Skeletal muscle tissue (tissue), 4 donors: ENCODE data around the gene DACH1. TPM values are rescaled to one million over a fixed set of nuclear protein-coding genes. Genes with fewer than 3 reads are reported as not detected.

Experiments used
- H3K27ac ChIP-seq: one replicate; pipeline ENCODE4 v1.7.0; 2013; ENCODE audit warnings: mild to moderate bottlenecking, low read depth, low read length, inconsistent platforms
- H3K27me3 ChIP-seq, 3 donors: one replicate each; pipeline ENCODE4 v1.7.0; 2013; ENCODE audit warnings: low read length in 3 of 3; ENCODE audit not compliant: control insufficient read depth in 3 of 3, insufficient read depth in 3 of 3
- H3K36me3 ChIP-seq, 3 donors: one replicate each; pipeline ENCODE4 v1.7.0; 2013; ENCODE audit warnings: low read length in 3 of 3; ENCODE audit not compliant: control insufficient read depth in 3 of 3, insufficient read depth in 3 of 3
- H3K4me1 ChIP-seq, 3 donors: one replicate each; pipeline ENCODE4 v1.7.0; 2013; ENCODE audit warnings: low read length in 3 of 3, mild to moderate bottlenecking in 3 of 3; ENCODE audit not compliant: control insufficient read depth in 3 of 3, insufficient read depth in 3 of 3
- H3K4me3 ChIP-seq, 3 donors: one replicate each; pipeline ENCODE4 v1.7.0; 2013; ENCODE audit warnings: low read length in 3 of 3
- H3K9ac ChIP-seq, 3 donors: one replicate each; pipeline ENCODE4 v1.7.0; 2013; ENCODE audit warnings: low read length in 3 of 3, mild to moderate bottlenecking in 3 of 3, moderate library complexity in 2 of 3, low read depth in 1 of 3
- H3K9me3 ChIP-seq, 3 donors: one replicate each; pipeline ENCODE4 v1.7.0; 2013; ENCODE audit warnings: low read length in 3 of 3; ENCODE audit not compliant: control insufficient read depth in 3 of 3
- total RNA-seq: library from RNA; depleted of rRNA; stranded (reverse); fragments of >200 nt; gene quantifications from one replicate; pipeline ENCODE4 v1.2.3, GENCODE V29; 2014
- donor health status: Osteomylitis.

DACH1 gene
- total RNA-seq, 1 donor from 2014 or later, result 6.8 TPM

DNA sequence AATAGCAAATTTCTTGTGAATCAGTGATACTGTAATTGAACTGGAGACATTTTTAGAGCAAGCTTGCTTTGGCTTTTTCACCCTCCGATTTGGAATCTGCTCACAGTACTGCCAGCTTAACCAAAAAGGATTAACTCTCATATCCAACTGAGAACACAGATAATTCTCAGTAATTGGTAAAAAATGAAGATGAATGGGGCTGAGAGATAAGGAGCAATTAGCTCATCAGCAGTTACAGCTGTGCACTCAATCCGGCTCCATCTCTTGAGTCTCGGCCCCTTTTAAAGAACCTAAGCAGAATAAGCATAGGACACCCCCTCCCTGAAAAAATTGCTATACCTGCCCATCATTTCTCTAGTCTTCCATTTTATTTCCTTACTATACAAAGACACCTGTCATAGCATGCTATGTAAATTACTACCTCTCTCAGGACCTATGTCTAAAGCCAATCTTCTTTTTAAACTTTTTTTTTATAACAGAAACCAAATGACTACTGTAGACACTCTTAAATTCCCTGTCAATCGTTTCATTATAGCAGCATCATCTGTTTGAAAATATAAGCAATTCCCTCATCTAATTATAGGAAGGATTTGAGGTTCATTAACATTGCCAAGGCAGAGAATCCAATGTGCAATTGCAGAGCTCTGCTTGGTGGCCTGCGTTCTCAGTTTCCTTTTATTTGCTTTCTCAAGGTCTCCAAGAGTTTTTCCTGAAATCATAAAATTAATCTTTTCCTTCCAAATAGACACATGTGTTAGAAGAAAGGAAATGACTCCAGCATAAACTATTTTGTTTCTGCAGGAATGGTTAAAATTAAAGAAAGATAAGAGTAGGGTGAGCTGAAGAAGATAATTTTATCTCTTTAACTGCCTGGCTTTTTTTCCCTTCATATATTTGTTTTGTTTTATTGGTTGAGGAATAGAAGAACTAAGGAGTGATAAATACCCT is 242.1 kb downstream of the DACH1 start:
- no peaks in the 10 kb centered on the region for H3K9me3 ChIP-seq
- no peak overlapping the region for H3K27ac ChIP-seq
- H3K9ac ChIP-seq, result no peak overlapping the region
- H3K36me3 ChIP-seq, result no peaks in the 10 kb centered on the region
- no peak overlapping the region for H3K4me3 ChIP-seq
- no peaks in the 10 kb centered on the region for H3K27me3 ChIP-seq
- H3K4me1 ChIP-seq, result no peaks in the 10 kb centered on the region

DNA sequence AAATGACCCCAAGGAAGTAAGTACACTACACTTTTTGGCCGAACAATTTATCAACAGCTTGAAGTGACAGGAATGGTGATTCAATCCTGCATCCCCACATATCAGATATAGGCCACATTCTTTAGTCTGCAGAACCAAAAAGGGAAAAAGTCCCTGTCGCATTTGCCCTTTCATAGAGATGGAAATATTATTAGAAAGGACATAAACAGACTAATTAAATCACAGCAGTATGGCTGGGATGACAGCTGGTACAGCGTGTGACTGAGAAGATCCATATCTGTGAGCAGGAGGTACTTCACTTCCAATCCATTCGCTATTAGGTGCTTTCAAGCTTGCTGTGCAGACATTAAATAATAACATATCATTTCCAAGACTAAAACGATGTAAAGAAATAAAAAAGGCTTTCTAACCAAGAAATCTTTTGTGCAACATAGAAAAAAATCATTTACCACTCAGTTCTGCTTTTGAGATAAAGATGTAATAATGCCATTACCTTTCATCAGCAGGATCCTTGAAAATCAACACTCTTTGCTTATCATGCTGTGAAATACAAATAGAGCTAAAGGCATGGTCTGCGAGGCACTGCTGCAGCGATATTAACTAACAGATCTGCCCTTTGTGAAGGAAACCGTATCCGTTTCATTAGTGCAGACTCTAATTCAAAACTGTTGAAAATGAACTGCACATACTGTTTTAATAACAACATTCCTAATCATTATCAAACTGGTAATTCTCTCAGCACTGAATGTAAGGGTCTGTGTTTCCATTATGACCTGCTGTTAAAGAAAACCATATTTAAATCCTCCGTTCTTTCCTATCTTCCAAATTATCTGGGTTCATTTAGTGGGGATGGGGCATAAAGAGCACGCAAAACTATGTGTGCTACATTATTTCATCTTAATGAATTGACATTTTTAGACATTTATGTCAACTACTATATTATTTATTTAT is 245.6 kb downstream of the DACH1 start:
- no peaks in the 10 kb centered on the region for H3K4me1 ChIP-seq
- H3K27me3 ChIP-seq, result no peaks in the 10 kb centered on the region
- no peak overlapping the region for H3K9ac ChIP-seq
- no peak overlapping the region for H3K27ac ChIP-seq
- H3K36me3 ChIP-seq, result no peaks in the 10 kb centered on the region
- H3K9me3 ChIP-seq, result no peaks in the 10 kb centered on the region
- no peak overlapping the region for H3K4me3 ChIP-seq

DNA sequence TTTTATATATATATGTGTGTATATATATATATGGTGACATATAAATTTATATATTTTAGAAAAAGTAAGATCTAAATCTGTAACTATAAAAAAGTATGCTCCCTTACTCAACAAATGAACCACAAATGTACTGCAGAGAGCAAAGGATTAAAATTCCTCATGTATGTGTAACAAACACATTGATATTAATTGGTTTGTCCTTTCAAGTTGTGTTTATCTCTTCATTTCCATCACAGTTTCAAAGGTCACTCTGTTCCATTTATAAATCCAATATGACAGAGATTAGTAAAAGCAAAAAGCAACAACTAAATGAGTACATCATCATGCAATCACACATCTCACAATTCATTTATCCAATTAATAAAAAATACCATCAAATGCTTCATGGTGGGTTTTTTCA is 247.9 kb downstream of the DACH1 start:
- H3K9me3 ChIP-seq, result no peaks in the 10 kb centered on the region
- no peaks in the 10 kb centered on the region for H3K27me3 ChIP-seq
- H3K36me3 ChIP-seq, result no peaks in the 10 kb centered on the region
- no peak overlapping the region for H3K4me3 ChIP-seq
- no peak overlapping the region for H3K27ac ChIP-seq
- no peaks in the 10 kb centered on the region for H3K4me1 ChIP-seq
- no peak overlapping the region for H3K9ac ChIP-seq

DNA sequence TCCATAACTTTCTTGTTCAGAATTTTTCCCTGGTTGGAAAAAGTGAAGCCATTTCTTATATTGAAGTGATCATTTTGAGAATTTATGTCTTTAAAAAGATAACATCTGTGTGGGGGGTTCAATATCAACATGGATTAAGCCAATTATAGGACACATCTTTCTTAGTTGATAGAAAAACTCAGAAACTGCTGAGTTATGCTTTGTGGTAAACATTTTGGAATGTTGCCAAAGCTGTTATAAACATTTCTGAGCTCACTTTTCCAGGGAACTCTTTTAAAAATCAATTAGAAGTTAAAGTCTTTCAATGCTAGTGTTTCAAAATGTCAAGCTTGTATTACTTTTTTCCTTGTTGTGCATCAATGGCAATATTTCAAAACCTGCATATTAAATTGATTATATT is 248.8 kb downstream of the DACH1 start:
- H3K27me3 ChIP-seq, result no peaks in the 10 kb centered on the region
- no peaks in the 10 kb centered on the region for H3K9me3 ChIP-seq
- H3K36me3 ChIP-seq, result no peaks in the 10 kb centered on the region
- H3K4me3 ChIP-seq, result no peak overlapping the region
- no peak overlapping the region for H3K27ac ChIP-seq
- H3K4me1 ChIP-seq, result no peaks in the 10 kb centered on the region
- no peak overlapping the region for H3K9ac ChIP-seq

DNA sequence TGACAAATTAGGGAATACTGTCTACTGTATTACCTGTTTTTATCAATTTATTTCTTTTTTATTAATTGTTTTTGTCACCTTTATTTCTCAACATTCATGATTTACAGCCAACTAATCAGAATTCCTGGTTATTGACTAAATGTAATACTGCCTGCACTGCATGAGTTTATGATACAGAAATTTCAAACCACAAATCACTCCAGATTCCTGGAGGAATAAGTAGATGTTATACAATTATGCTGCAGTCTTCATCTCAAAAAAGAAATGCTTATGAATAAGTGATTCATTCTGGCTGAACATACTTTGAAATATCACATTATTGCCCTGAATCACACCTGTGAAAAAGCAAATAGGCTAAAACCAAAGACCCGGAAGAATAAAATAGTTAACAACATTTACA is 249.7 kb downstream of the DACH1 start:
- Histone ChIP-seq H3K9ac (no peak overlapping the region), H3K4me3 (no peak overlapping the region), H3K36me3 (no peaks in the 10 kb centered on the region), H3K4me1 (no peaks in the 10 kb centered on the region), H3K27me3 (no peaks in the 10 kb centered on the region), H3K9me3 (no peaks in the 10 kb centered on the region), H3K27ac (no peak overlapping the region)

DNA sequence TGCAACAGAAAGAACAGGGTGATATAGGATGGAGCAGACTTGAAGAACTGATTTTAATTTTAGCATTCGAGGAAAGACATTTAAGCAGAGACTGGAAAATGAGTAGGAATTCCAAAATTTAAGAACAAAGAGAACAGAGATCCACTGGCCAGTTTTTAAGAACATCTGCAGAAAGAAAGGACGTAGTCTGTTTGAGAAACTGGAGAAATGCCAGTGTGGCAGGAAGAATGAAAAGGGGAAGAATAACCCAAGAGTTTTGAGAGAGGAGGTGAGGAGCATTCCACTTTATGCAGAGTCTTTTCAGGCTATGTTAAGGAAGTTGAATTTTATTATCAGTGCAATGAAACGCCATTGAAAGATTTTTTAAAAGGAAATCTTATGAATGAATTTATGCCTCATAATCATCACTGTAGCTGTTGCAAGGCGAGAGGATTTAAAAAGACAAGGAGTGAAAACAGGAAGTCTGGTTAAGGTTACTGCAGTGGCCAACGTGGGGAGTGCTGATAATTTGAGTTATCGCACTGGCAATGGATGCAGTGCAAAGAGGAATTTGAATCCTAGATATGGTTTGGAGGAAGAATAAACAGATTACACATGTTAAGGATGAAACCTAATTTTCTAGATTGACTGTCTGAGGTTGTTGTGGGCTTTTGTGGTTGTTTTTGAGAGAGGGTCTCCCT is 253.8 kb downstream of the DACH1 start:
- no peak overlapping the region for H3K4me3 ChIP-seq
- H3K4me1 ChIP-seq, result no peaks in the 10 kb centered on the region
- H3K27ac ChIP-seq, result no peak overlapping the region
- H3K27me3 ChIP-seq, result no peaks in the 10 kb centered on the region
- H3K9ac ChIP-seq, result no peak overlapping the region
- no peaks in the 10 kb centered on the region for H3K36me3 ChIP-seq
- H3K9me3 ChIP-seq, result no peaks in the 10 kb centered on the region

DNA sequence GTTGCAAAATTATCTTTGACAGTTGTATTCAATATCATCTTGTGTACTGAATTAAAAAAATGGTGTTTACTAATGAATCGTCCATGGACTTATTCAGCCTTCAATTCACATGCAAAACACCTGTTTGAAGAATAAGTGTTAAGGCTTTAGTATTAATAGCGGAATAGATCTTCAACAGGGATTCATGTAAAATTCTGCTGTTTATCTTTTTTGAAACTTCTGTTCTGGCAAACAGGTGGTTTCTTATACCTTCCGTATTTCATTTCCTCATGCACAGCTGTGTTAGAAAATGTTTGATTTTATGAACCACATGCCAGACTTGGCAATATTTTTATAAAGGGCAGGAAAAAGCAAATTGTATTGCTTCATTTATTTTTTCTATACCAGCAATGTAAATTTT is 255.7 kb downstream of the DACH1 start:
- Histone ChIP-seq H3K9me3 (no peaks in the 10 kb centered on the region), H3K4me1 (no peaks in the 10 kb centered on the region), H3K4me3 (no peak overlapping the region), H3K27ac (no peak overlapping the region), H3K36me3 (no peaks in the 10 kb centered on the region), H3K9ac (no peak overlapping the region), H3K27me3 (no peaks in the 10 kb centered on the region)

DNA sequence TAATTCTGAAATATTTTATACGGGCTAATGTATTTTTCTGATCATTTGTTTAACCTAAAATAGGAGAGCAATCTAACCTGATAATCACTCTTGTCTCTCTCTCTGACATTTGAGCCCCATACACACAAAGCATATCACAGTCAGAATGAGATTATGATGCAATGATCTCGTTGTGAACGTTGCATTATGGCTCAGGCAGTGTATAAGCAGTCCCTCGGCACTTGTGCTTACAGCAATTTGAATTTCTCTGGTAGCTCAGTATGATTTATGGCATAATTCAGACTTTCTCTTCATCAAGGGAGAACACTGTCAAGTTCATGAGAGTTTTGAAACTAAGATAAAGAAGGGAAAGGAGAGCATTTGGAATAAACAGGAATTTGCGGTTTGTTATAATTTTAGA is 256.1 kb downstream of the DACH1 start:
- no peak overlapping the region for H3K4me3 ChIP-seq
- no peak overlapping the region for H3K27ac ChIP-seq
- no peaks in the 10 kb centered on the region for H3K27me3 ChIP-seq
- H3K4me1 ChIP-seq, result no peaks in the 10 kb centered on the region
- no peaks in the 10 kb centered on the region for H3K9me3 ChIP-seq
- no peak overlapping the region for H3K9ac ChIP-seq
- H3K36me3 ChIP-seq, result no peaks in the 10 kb centered on the region

DNA sequence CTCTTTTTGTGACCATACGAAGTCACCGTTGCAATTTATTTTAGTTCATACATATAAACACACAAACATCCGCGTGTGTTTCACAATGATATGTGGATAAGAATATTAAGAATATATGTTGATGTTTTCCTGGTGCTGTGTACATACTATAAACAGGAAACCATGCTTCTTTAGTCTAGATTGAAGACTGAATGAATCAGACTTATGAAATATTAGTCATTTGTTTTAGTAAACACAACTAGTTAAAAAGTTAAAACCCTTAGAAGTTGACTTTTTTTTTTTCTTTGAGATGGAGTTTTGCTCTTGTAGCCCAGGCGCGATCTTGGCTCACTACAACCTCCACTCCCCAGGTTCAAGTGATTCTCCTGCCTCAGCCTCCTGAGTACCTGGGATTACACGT is 257.7 kb downstream of the DACH1 start:
- Histone ChIP-seq H3K27me3 (no peaks in the 10 kb centered on the region), H3K27ac (no peak overlapping the region), H3K9ac (no peak overlapping the region), H3K36me3 (no peaks in the 10 kb centered on the region), H3K4me1 (no peaks in the 10 kb centered on the region), H3K9me3 (no peaks in the 10 kb centered on the region), H3K4me3 (no peak overlapping the region)
